CD8-positive, alpha-beta memory T cell (primary cell): ENCODE results near the gene RNF213. TPM values are rescaled to one million over a fixed set of nuclear protein-coding genes. Genes with fewer than 3 reads are reported as not detected.
"Not testable (repeated sequence)": the region's sequence is repeated elsewhere in the genome, so short reads cannot be mapped to it uniquely, and the experiment has no call there.

Experiments used
- CTCF ChIA-PET: fragments of 350-600 bp; sonication (Branson Sonifier 250); formaldehyde crosslinking; loops from one replicate; lab custom pipeline; 2021; ENCODE audit warnings: antibody characterized with exemption; lab: Charles Lee
- POLR2A ChIA-PET: fragments of 350-600 bp; sonication (Branson Sonifier 250); formaldehyde crosslinking; loops from one replicate; lab custom pipeline; 2021; ENCODE audit warnings: antibody characterized with exemption; lab: Charles Lee
- DNase-seq, 5 donors: peaks; one replicate each; pipeline versions ENCODE4 v3.0.0 to v3.0.0-alpha.2; 2020 to 2022; ENCODE audit warnings: mixed read lengths in 1 of 5
- H3K27ac ChIP-seq: one replicate; pipeline ENCODE4 v1.7.0; 2013; ENCODE audit warnings: low read depth, mild to moderate bottlenecking, low read length, moderate library complexity
- H3K27me3 ChIP-seq: 2 replicates; pipeline ENCODE4 v1.7.0; 2013; ENCODE audit warnings: low read length, mild to moderate bottlenecking; ENCODE audit not compliant: insufficient read depth, poor library complexity, severe bottlenecking
- H3K36me3 ChIP-seq: 2 replicates; pipeline ENCODE4 v1.7.0; 2013; ENCODE audit warnings: mild to moderate bottlenecking, low read length, moderate library complexity; ENCODE audit not compliant: insufficient read depth
- H3K4me1 ChIP-seq: 2 replicates; pipeline ENCODE4 v1.7.0; 2013; ENCODE audit warnings: mild to moderate bottlenecking, low read length, moderate library complexity; ENCODE audit not compliant: insufficient read depth
- H3K4me3 ChIP-seq: 2 replicates; pipeline ENCODE4 v1.7.0; 2013; ENCODE audit warnings: mild to moderate bottlenecking, low read length
- H3K9me3 ChIP-seq: 2 replicates; pipeline ENCODE4 v1.7.0; 2013; ENCODE audit warnings: mild to moderate bottlenecking, low read length
- H3K27ac Mint-ChIP-seq, 8 donors: one replicate each; pipeline ENCODE4 v1.8.0; 2020 to 2021; ENCODE audit warnings: mixed read lengths in 8 of 8, mild to moderate bottlenecking in 6 of 8, inconsistent platforms in 3 of 8, moderate library complexity in 3 of 8
- H3K27me3 Mint-ChIP-seq, 2 donors: one replicate each; pipeline ENCODE4 v1.8.0; 2020 to 2021; ENCODE audit warnings: mixed read lengths in 2 of 2, mild to moderate bottlenecking in 1 of 2, moderate library complexity in 1 of 2
- H3K36me3 Mint-ChIP-seq, 3 donors: one replicate each; pipeline ENCODE4 v1.8.0; 2020 to 2021; ENCODE audit warnings: mixed read lengths in 3 of 3, inconsistent platforms in 1 of 3, mild to moderate bottlenecking in 1 of 3
- H3K4me1 Mint-ChIP-seq, 3 donors: one replicate each; pipeline ENCODE4 v1.8.0; 2020 to 2021; ENCODE audit warnings: mixed read lengths in 3 of 3, inconsistent platforms in 1 of 3, mild to moderate bottlenecking in 1 of 3
- H3K4me3 Mint-ChIP-seq, 7 donors: one replicate each; pipeline ENCODE4 v1.8.0; 2020 to 2021; ENCODE audit warnings: mixed read lengths in 7 of 7, mild to moderate bottlenecking in 6 of 7, moderate library complexity in 4 of 7, inconsistent platforms in 2 of 7
- H3K9me3 Mint-ChIP-seq, 5 donors: one replicate each; pipeline ENCODE4 v1.8.0; 2020 to 2022; ENCODE audit warnings: mixed read lengths in 5 of 5, mild to moderate bottlenecking in 3 of 5, moderate library complexity in 2 of 5, inconsistent platforms in 1 of 5
- polyA plus RNA-seq: library from polyadenylated mRNA; unstranded; fragments of 300-500 nt; fragmentation: Illumina TruSeq; gene quantifications from one replicate; pipeline ENCODE4 v1.2.3, GENCODE V29; 2021
- total RNA-seq, 2 experiments: library from RNA; stranded (reverse); gene quantifications; one replicate each; pipeline ENCODE4 v1.2.3, GENCODE V29; 2021

The RNF213 gene
- total and polyA plus RNA-seq, 3 experiments from 2014 or later = 75.7 to 185 (median 184) TPM

- peaks cover 0 to 12% (median 4%) of the 10 kb centered on the region in 5 donors for H3K9me3 Mint-ChIP-seq
- CTCF ChIA-PET, H3K9me3 ChIP-seq, H3K4me3 ChIP-seq, H3K4me3 Mint-ChIP-seq, POLR2A ChIA-PET, H3K27me3 Mint-ChIP-seq, H3K27ac ChIP-seq, H3K4me1 ChIP-seq, H3K27me3 ChIP-seq, DNase-seq: not testable (repeated sequence)
- peaks cover 85% of the 10 kb centered on the region for H3K36me3 ChIP-seq
- H3K27ac Mint-ChIP-seq = peak overlapping the region in 4 of 8 donors; percentile 21 to 76 (median 45)
- H3K4me1 Mint-ChIP-seq = peaks cover 0 to 13% (median 4%) of the 10 kb centered on the region in 3 donors
- H3K36me3 Mint-ChIP-seq = peaks cover 37 to 94% (median 45%) of the 10 kb centered on the region in 3 donors
These were observed 40.1 kb downstream of the RNF213 start for GRCh38 chr17:80300756-80301155.

- ChIA-PET CTCF (no interaction called here), POLR2A (no interaction called here)
- H3K4me3 Mint-ChIP-seq = no peak overlapping the region
- Histone ChIP-seq H3K4me1 (no peaks in the 10 kb centered on the region), H3K27ac (no peak overlapping the region), H3K27me3 (no peaks in the 10 kb centered on the region), H3K36me3 (peaks cover 88% of the 10 kb centered on the region), H3K4me3 (no peak overlapping the region), H3K9me3 (peaks cover 4% of the 10 kb centered on the region)
- H3K36me3 Mint-ChIP-seq = peaks cover 48 to 93% (median 50%) of the 10 kb centered on the region in 3 donors
- no peak for DNase-seq
- peak overlapping the region in 2 of 8 donors; percentile 10 to 42 for H3K27ac Mint-ChIP-seq
- H3K4me1 Mint-ChIP-seq = peaks cover 6 to 13% (median 7%) of the 10 kb centered on the region in 3 donors
- H3K9me3 Mint-ChIP-seq = peaks cover 0 to 12% (median 4%) of the 10 kb centered on the region in 5 donors
- H3K27me3 Mint-ChIP-seq = peaks cover 0 to 3% of the 10 kb centered on the region in 2 donors
These were observed 43.2 kb downstream of the RNF213 start for GRCh38 chr17:80303824-80304223.

GRCh38 chr17:80307994-80308691, 47.5 kb downstream of the RNF213 start:
- no peak overlapping the region for H3K27ac ChIP-seq
- H3K4me1 ChIP-seq = no peaks in the 10 kb centered on the region
- H3K4me3 ChIP-seq = no peak overlapping the region
- POLR2A ChIA-PET = no interaction called here
- H3K4me3 Mint-ChIP-seq = no peak overlapping the region
- H3K36me3 ChIP-seq = peaks cover 84% of the 10 kb centered on the region
- H3K36me3 Mint-ChIP-seq = peaks cover 34 to 88% (median 34%) of the 10 kb centered on the region in 3 donors
- DNase-seq = no peak
- CTCF ChIA-PET = no interaction called here
- peaks cover 0 to 7% (median 2%) of the 10 kb centered on the region in 3 donors for H3K4me1 Mint-ChIP-seq
- no peaks in the 10 kb centered on the region for H3K27me3 ChIP-seq
- peaks cover 0 to 7% (median 4%) of the 10 kb centered on the region in 5 donors for H3K9me3 Mint-ChIP-seq
- no peaks in the 10 kb centered on the region for H3K9me3 ChIP-seq
- peaks cover 0 to 3% of the 10 kb centered on the region in 2 donors for H3K27me3 Mint-ChIP-seq
- peak overlapping the region in 4 of 8 donors; percentile 23 to 81 (median 76) for H3K27ac Mint-ChIP-seq

GRCh38 chr17:80308692-80309517, 48.3 kb downstream of the RNF213 start:
- ChIA-PET POLR2A (interaction anchor here (0.5 kb wide), 1 partner anchor 44 kb away, joined by 4 read pairs; no protein-coding TSS in a partner anchor), CTCF (interaction anchor here (1.2 kb wide), 1 partner anchor 113 kb away, joined by 5 read pairs; no protein-coding TSS in a partner anchor)
- Mint-ChIP-seq H3K9me3 (peaks cover 0 to 4% (median 2%) of the 10 kb centered on the region in 5 donors), H3K4me3 (no peak overlapping the region), H3K27me3 (peaks cover 0 to 3% of the 10 kb centered on the region in 2 donors), H3K36me3 (peaks cover 28 to 84% (median 29%) of the 10 kb centered on the region in 3 donors), H3K4me1 (peaks cover 0 to 7% (median 2%) of the 10 kb centered on the region in 3 donors), H3K27ac (peak overlapping the region in 3 of 8 donors; percentile 66 to 81 (median 73))
- Histone ChIP-seq H3K27me3 (no peaks in the 10 kb centered on the region), H3K27ac (no peak overlapping the region), H3K4me3 (no peak overlapping the region), H3K9me3 (no peaks in the 10 kb centered on the region), H3K36me3 (peaks cover 83% of the 10 kb centered on the region), H3K4me1 (no peaks in the 10 kb centered on the region)
- no peak for DNase-seq

DNA sequence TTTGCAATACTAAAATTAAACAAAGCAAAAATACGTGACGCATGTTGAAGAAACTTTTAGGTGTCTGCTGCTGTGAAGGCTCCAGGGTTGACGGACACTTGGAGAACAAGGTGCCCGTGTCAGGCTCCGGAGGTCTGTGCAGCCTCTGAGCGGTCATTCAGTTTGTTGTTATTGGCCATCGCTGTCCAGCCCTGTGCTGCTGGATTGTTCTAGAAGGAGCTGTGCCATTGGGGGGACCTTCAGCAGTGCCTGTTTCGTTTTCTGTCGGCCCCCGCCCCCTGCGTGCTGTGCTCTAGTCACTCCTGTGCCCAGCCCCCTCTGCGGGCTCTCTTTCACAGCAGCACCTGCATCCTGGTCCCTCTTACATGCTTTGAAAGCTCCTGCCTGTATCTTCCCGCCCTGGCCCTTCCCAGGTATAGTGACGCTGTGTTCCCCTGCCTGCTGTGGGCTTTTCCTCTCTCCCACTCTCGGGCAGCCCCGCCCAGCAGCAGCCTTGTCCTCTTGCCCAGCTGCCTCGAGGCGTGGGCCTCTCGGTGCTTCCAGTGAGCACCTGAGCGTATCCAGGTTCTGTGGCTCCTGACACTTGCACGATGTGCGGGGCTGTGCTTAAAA, 50.7 kb downstream of the RNF213 start:
- Histone ChIP-seq H3K27me3 (no peaks in the 10 kb centered on the region), H3K9me3 (no peaks in the 10 kb centered on the region), H3K36me3 (peaks cover 66% of the 10 kb centered on the region), H3K27ac (no peak overlapping the region), H3K4me3 (no peak overlapping the region), H3K4me1 (no peaks in the 10 kb centered on the region)
- ChIA-PET CTCF (no interaction called here), POLR2A (no interaction called here)
- no peak for DNase-seq
- H3K9me3 Mint-ChIP-seq = no peaks in the 10 kb centered on the region
- H3K27me3 Mint-ChIP-seq = no peaks in the 10 kb centered on the region
- H3K4me3 Mint-ChIP-seq = no peak overlapping the region
- peak overlapping the region in 2 of 8 donors; percentile 33 to 75 for H3K27ac Mint-ChIP-seq
- H3K4me1 Mint-ChIP-seq = peaks cover 3 to 7% (median 4%) of the 10 kb centered on the region in 3 donors
- H3K36me3 Mint-ChIP-seq = peaks cover 21 to 68% (median 27%) of the 10 kb centered on the region in 3 donors

DNA sequence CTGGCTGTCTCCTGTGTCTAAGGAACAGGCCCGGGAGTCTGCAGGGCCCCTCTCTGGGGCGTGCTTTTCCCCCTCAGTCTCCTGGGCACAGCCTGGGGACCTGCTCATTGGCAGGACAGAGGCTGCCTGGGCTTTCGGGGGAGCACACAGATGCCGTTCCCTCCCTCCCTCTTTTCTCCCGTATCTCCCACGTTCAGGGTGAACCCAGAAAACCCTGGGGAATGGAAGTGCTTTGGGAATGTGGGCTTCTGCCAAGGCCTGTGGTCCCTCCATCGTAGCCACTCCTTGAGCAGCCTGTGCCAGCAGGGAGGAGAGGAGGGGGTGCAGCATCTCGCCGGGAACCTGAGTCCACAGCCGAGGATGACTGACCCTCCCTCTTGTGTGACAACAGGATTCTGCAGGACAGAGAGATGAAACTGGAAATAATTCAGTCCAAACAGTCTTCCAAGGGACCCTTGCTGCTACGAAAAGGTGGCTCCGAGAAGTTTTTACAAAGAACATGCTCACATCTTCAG, 52.0 kb downstream of the RNF213 start:
- H3K27ac ChIP-seq = no peak overlapping the region

GRCh38 chr17:80313160-80313829, 52.6 kb downstream of the RNF213 start:
- H3K4me3 ChIP-seq = no peak overlapping the region
- no peak for DNase-seq
- no peak overlapping the region for H3K4me3 Mint-ChIP-seq
- H3K27ac ChIP-seq = no peak overlapping the region
- no peaks in the 10 kb centered on the region for H3K27me3 ChIP-seq
- ChIA-PET CTCF (no interaction called here), POLR2A (no interaction called here)
- peaks cover 69% of the 10 kb centered on the region for H3K36me3 ChIP-seq
- H3K27me3 Mint-ChIP-seq = no peaks in the 10 kb centered on the region
- H3K27ac Mint-ChIP-seq = peak overlapping the region in 4 of 8 donors; percentile 17 to 70 (median 48)
- H3K36me3 Mint-ChIP-seq = peaks cover 14 to 72% (median 31%) of the 10 kb centered on the region in 3 donors
- H3K4me1 ChIP-seq = no peaks in the 10 kb centered on the region
- no peaks in the 10 kb centered on the region for H3K9me3 Mint-ChIP-seq
- no peaks in the 10 kb centered on the region for H3K9me3 ChIP-seq
- peaks cover 5 to 8% (median 6%) of the 10 kb centered on the region in 3 donors for H3K4me1 Mint-ChIP-seq

More for the DNA sequence above, 52.0 kb downstream of the RNF213 start:
- Mint-ChIP-seq H3K36me3 (peaks cover 17 to 72% (median 33%) of the 10 kb centered on the region in 3 donors), H3K27me3 (no peaks in the 10 kb centered on the region), H3K27ac (peak overlapping the region in 3 of 8 donors; percentile 42 to 70 (median 54)), H3K4me1 (peaks cover 6 to 8% (median 7%) of the 10 kb centered on the region in 3 donors), H3K9me3 (no peaks in the 10 kb centered on the region), H3K4me3 (no peak overlapping the region)
- POLR2A ChIA-PET = no interaction called here
- Histone ChIP-seq H3K36me3 (peaks cover 69% of the 10 kb centered on the region), H3K4me1 (no peaks in the 10 kb centered on the region), H3K9me3 (no peaks in the 10 kb centered on the region), H3K27me3 (no peaks in the 10 kb centered on the region), H3K4me3 (no peak overlapping the region)
- CTCF ChIA-PET = no interaction called here
- DNase-seq = no peak
